Ishikawa (cell line): ENCODE measurements around the gene LRCOL1.

Experiments used
- CEBPB ChIP-seq: IDR thresholded peaks from 2 replicates; pipeline ENCODE4 v1.6.1; 2012
- EP300 ChIP-seq: IDR thresholded peaks from 2 replicates; pipeline ENCODE4 v1.6.1; 2012; ENCODE audit warnings: borderline replicate concordance
- FOXM1 ChIP-seq: IDR thresholded peaks from 2 replicates; pipeline ENCODE4 v1.6.1; 2012; ENCODE audit warnings: low read depth, borderline replicate concordance
- RAD21 ChIP-seq: IDR thresholded peaks from 2 replicates; pipeline ENCODE4 v1.6.1; 2012; ENCODE audit warnings: low read depth

GRCh38 chr12:132559652-132560363, 50.6 kb downstream of the LRCOL1 start:
- TF ChIP-seq CEBPB, result no peak
- no peak for TF ChIP-seq FOXM1
- no peak for TF ChIP-seq EP300
- TF ChIP-seq RAD21, result no peak
